Ishikawa (cell line): ENCODE results near the gene SAE1.
A peak's percentile ranks its signal among the peaks of the same experiment; 100 is the strongest.

Experiments used
- CEBPB ChIP-seq: IDR thresholded peaks from 2 replicates; pipeline ENCODE4 v1.6.1; 2012
- CREB1 ChIP-seq: IDR thresholded peaks from 2 replicates; pipeline ENCODE4 v1.6.1; 2012; ENCODE audit warnings: low read depth
- EGR1 ChIP-seq: IDR thresholded peaks from 2 replicates; pipeline ENCODE4 v1.6.1; 2012
- EP300 ChIP-seq: IDR thresholded peaks from 2 replicates; pipeline ENCODE4 v1.6.1; 2012; ENCODE audit warnings: borderline replicate concordance
- FOXM1 ChIP-seq: IDR thresholded peaks from 2 replicates; pipeline ENCODE4 v1.6.1; 2012; ENCODE audit warnings: low read depth, borderline replicate concordance
- MAX ChIP-seq: IDR thresholded peaks from 2 replicates; pipeline ENCODE4 v1.6.1; 2012
- NFIC ChIP-seq: IDR thresholded peaks from 2 replicates; pipeline ENCODE4 v1.6.1; 2012
- REST ChIP-seq: IDR thresholded peaks from 2 replicates; pipeline ENCODE4 v1.6.1; 2012; ENCODE audit warnings: low read depth, mild to moderate bottlenecking
- TAF1 ChIP-seq: IDR thresholded peaks from 2 replicates; pipeline ENCODE4 v1.6.1; 2012; ENCODE audit warnings: low read depth, mild to moderate bottlenecking
- TCF12 ChIP-seq: IDR thresholded peaks from 2 replicates; pipeline ENCODE4 v1.6.1; 2012; ENCODE audit warnings: low read depth
- TEAD4 ChIP-seq: IDR thresholded peaks from 2 replicates; pipeline ENCODE4 v1.6.1; 2012
- USF1 ChIP-seq: IDR thresholded peaks from 2 replicates; pipeline ENCODE4 v1.6.1; 2012
- YY1 ChIP-seq: IDR thresholded peaks from 2 replicates; pipeline ENCODE4 v1.6.1; 2012; ENCODE audit warnings: low read depth
- ZBTB7A ChIP-seq: IDR thresholded peaks from 2 replicates; pipeline ENCODE4 v1.6.1; 2012; ENCODE audit warnings: low read depth

The SAE1 gene

GRCh38 chr19:47230054-47230920 lies 99.7 kb downstream of the SAE1 start:
- TF ChIP-seq USF1 (peak; percentile 63; the same call in 1 of the 2 replicates), ZBTB7A (peak; percentile 97), REST (no peak), MAX (peak; percentile 65; the same call in 1 of the 2 replicates)

GRCh38 chr19:47230921-47231214 lies 100.2 kb downstream of the SAE1 start, which contains the start of gene BBC3:
TSS of gene BBC3 (minus strand) at chr19:47231199. CDS start at chr19:47228431, 2,768 bp downstream.
- TF ChIP-seq CEBPB: no peak
- no peak for TF ChIP-seq EGR1
- no peak for TF ChIP-seq YY1
- no peak for TF ChIP-seq EP300
- TF ChIP-seq TCF12: no peak
- TF ChIP-seq MAX: no peak; the same call in 1 of the 2 replicates
- no peak for TF ChIP-seq TAF1
- no peak for TF ChIP-seq FOXM1
- no peak for TF ChIP-seq CREB1
- no peak for TF ChIP-seq REST
- TF ChIP-seq NFIC: no peak

- TF ChIP-seq USF1 (peak; percentile 84), REST (peak; percentile 43; the same call in 1 of the 2 replicates), EGR1 (no peak), CREB1 (no peak)
Observed at GRCh38 chr19:47231215-47232054, 100.8 kb downstream of the SAE1 start.

- TF ChIP-seq YY1 (no peak), TAF1 (no peak), REST (no peak), CEBPB (no peak), FOXM1 (no peak), CREB1 (no peak), TEAD4 (no peak)
Observed at GRCh38 chr19:47232422-47233211, 102.0 kb downstream of the SAE1 start.
